ENCODE measurements around the gene DKK2. TPM values are rescaled to one million over a fixed set of nuclear protein-coding genes. Genes with fewer than 3 reads are reported as not detected.

Gene DKK2
- total RNA-seq, 1 experiment from 2014 or later, result 0.11 TPM

DNA sequence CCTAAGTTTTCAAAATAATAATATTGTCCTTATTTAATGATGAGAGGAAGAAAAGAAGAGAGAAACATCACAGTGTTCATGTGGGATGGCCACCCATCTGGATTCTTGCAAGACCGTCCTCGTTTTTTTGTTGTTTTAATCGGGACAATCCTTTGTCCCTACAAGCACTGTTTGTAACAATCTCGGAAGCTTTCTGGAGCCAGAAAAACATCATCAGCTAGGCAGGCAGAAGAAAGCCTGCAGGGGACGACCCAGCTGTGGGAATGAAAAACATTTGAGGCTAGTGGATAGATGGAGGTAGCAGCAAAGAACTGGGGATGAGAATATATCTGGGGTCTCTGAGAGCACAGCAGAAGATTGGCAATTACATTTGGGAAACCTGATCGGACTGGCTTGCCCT lies 105.6 kb downstream of the DKK2 start:
- Histone ChIP-seq H4K5ac (ENCODE audit: insufficient read length, low read depth, low read length) (no peak overlapping the region), H4K91ac (ENCODE audit: insufficient read length, low read depth, low read length) (no peak overlapping the region), H3K23ac (ENCODE audit: insufficient read length, low read depth, low read length) (no peak overlapping the region), H3K27ac (ENCODE audit: insufficient read length, low read depth, low read length) (no peak overlapping the region), H3K9me3 (ENCODE audit: control insufficient read depth, low read depth, low read length) (no peaks in the 10 kb centered on the region), H3K23me2 (ENCODE audit: insufficient read length, low read depth, low read length, poor library complexity, severe bottlenecking) (no peaks in the 10 kb centered on the region), H2AK5ac (ENCODE audit: insufficient read length, low read length) (no peak overlapping the region), H3K27me3 (ENCODE audit: insufficient read depth, low read length) (no peaks in the 10 kb centered on the region), H3K79me2 (ENCODE audit: insufficient read depth, low read length) (no peaks in the 10 kb centered on the region), H2AFZ (ENCODE audit: low read length) (no peak overlapping the region), H3K4ac (ENCODE audit: low read depth, low read length) (no peak overlapping the region), H4K20me1 (ENCODE audit: control insufficient read depth, insufficient read depth, insufficient read length) (no peaks in the 10 kb centered on the region), H2BK20ac (ENCODE audit: low read depth, low read length, poor library complexity, severe bottlenecking) (no peak overlapping the region), H2BK12ac (ENCODE audit: insufficient read length, low read depth, low read length) (no peak overlapping the region), H2BK5ac (ENCODE audit: insufficient read length, low read length) (no peak overlapping the region), H3K56ac (ENCODE audit: insufficient read length, low read depth, low read length) (no peak overlapping the region), H4K8ac (replicated peaks; ENCODE audit: insufficient read length, low read depth, low read length) (no peak overlapping the region), H2BK15ac (ENCODE audit: low read depth, low read length) (no peak overlapping the region), H3K4me1 (ENCODE audit: insufficient read depth, low read length) (no peaks in the 10 kb centered on the region), H3K18ac (ENCODE audit: insufficient read length, low read depth, low read length) (no peak overlapping the region), H3K9ac (ENCODE audit: extremely low read depth, insufficient read length, low read length) (no peak overlapping the region), H3K4me2 (ENCODE audit: insufficient read depth, insufficient read length, low read length) (no peak overlapping the region), H3K79me1 (ENCODE audit: insufficient read depth, low read depth, low read length, poor library complexity, severe bottlenecking) (no peaks in the 10 kb centered on the region), H3K14ac (ENCODE audit: insufficient read depth, low read length) (no peak overlapping the region), H3T11ph (ENCODE audit: low read length) (no peak overlapping the region), H2BK120ac (ENCODE audit: low read depth, low read length, poor library complexity, severe bottlenecking) (no peak overlapping the region)
- peak overlapping the region in 2 of 3 experiments; percentile 24 to 41; a peak in 2 of 7 replicates for H3K27ac Mint-ChIP-seq
- no CpG with 5 or more reads among the region's 6 CpGs for WGBS (ENCODE audit: extremely low coverage, insufficient read length, low lambda C conversion rate)
- peaks cover 0 to 7% (median 2%) of the 10 kb centered on the region in 3 experiments; a peak in 4 of 7 replicates for H3K36me3 Mint-ChIP-seq (ENCODE audit: insufficient read depth in 1 of 3, low read depth in 3 of 3)
- no peak overlapping the region for H3K4me3 Mint-ChIP-seq
- peaks cover 4 to 5% of the 10 kb centered on the region in 2 experiments; a peak in 4 of 5 replicates for H3K9me3 Mint-ChIP-seq
- peaks cover 9 to 10% of the 10 kb centered on the region in 2 experiments for H3K4me1 Mint-ChIP-seq
- H3K27me3 Mint-ChIP-seq (ENCODE audit: low read depth), result no peaks in the 10 kb centered on the region; the same call in 1 of the 2 replicates
- DNase-seq, result no peak
- TF ChIP-seq, protein P1, sequence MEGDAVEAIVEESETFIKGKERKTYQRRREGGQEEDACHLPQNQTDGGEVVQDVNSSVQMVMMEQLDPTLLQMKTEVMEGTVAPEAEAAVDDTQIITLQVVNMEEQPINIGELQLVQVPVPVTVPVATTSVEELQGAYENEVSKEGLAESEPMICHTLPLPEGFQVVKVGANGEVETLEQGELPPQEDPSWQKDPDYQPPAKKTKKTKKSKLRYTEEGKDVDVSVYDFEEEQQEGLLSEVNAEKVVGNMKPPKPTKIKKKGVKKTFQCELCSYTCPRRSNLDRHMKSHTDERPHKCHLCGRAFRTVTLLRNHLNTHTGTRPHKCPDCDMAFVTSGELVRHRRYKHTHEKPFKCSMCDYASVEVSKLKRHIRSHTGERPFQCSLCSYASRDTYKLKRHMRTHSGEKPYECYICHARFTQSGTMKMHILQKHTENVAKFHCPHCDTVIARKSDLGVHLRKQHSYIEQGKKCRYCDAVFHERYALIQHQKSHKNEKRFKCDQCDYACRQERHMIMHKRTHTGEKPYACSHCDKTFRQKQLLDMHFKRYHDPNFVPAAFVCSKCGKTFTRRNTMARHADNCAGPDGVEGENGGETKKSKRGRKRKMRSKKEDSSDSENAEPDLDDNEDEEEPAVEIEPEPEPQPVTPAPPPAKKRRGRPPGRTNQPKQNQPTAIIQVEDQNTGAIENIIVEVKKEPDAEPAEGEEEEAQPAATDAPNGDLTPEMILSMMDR (conservative IDR thresholded peaks at IDR 0.05), result no peak
